ENCODE results near the gene ANO6. TPM values are rescaled to one million over a fixed set of nuclear protein-coding genes. Genes with fewer than 3 reads are reported as not detected.

The ANO6 gene
- total RNA-seq, 1 donor from 2014 or later, result 46.2 TPM

DNA sequence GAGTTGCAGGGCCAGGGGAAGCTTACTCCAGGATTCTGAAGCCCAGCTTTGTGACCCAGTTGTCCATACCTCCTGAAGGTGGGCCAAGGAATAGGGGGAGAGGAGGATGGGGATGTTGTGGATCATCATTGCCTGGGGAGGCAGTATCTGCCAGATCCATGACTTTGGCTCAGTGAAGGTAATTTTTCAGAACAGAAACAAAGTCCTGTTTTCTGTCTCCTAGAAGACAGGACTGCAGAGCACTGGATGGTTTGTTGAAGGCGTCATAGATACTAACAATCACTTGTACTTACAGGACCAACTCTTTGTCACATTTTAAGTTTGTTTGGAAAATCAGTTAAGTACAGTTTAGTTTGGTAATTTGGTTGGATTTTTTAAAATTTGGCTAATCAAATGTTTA is 38.4 kb downstream of the ANO6 start:
- Histone ChIP-seq H3K27ac (replicated peaks) (no peak overlapping the region), H3K36me3 (no peaks in the 10 kb centered on the region), H3K27me3 (ENCODE audit: low read depth) (no peaks in the 10 kb centered on the region), H3K9me3 (replicated peaks) (no peaks in the 10 kb centered on the region), H3K4me3 (no peak overlapping the region), H3K4me1 (peaks cover 22% of the 10 kb centered on the region)
- no peak for DNase-seq
- intact Hi-C loops (cut with micrococcal nuclease), result no loop called here
- TF ChIP-seq, protein P1, sequence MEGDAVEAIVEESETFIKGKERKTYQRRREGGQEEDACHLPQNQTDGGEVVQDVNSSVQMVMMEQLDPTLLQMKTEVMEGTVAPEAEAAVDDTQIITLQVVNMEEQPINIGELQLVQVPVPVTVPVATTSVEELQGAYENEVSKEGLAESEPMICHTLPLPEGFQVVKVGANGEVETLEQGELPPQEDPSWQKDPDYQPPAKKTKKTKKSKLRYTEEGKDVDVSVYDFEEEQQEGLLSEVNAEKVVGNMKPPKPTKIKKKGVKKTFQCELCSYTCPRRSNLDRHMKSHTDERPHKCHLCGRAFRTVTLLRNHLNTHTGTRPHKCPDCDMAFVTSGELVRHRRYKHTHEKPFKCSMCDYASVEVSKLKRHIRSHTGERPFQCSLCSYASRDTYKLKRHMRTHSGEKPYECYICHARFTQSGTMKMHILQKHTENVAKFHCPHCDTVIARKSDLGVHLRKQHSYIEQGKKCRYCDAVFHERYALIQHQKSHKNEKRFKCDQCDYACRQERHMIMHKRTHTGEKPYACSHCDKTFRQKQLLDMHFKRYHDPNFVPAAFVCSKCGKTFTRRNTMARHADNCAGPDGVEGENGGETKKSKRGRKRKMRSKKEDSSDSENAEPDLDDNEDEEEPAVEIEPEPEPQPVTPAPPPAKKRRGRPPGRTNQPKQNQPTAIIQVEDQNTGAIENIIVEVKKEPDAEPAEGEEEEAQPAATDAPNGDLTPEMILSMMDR (IDR thresholded peaks at IDR 0.05; ENCODE audit: borderline replicate concordance), result no peak

- no peaks in the 10 kb centered on the region for H3K27me3 ChIP-seq (ENCODE audit: low read depth)
- H3K27ac ChIP-seq (replicated peaks), result no peak overlapping the region
- TF ChIP-seq, protein P1 (IDR thresholded peaks at IDR 0.05; ENCODE audit: borderline replicate concordance), result no peak
- intact Hi-C loops (cut with micrococcal nuclease), result no loop called here
- H3K36me3 ChIP-seq, result no peaks in the 10 kb centered on the region
- peaks cover 40% of the 10 kb centered on the region for H3K4me1 ChIP-seq
- H3K9me3 ChIP-seq (replicated peaks), result no peaks in the 10 kb centered on the region
- no peak overlapping the region for H3K4me3 ChIP-seq
- DNase-seq, result no peak
Observed at GRCh38 chr12:45256721-45257120, 40.8 kb downstream of the ANO6 start.

DNA sequence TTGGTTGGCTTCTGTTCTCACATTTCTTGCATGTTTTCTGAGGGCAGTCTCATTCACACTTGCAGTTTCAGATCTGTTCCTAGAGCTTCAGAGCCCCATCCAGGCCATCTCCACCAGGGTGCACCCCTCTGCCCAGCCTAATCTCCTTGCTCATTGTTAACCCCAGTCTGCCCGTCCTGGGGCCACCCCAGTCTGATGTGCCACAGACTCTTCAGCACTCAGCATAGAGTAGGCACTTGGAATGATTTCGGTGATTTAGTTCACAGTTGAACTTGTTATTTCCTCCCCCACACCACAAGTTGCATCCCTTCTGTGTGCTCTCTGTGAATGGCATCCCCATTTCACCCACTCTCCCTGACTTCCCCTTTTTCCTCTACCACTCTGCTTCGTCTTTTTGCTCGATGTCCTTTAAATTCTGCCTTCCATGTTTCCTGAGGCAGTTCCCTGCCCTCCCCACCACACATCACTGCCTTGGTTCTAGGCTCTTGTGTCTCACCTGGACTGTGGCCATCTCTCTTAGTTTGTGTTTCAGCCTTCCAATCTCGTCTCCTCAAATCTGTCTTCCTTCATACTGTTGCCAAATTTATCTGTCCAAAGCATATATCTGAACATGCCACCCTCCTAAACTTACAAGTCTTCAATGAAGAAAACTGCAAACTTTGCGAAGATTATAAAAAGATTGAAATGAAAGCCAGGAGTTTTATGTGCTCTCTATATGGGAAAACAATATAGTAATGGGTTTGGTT is 41.5 kb downstream of the ANO6 start:
- intact Hi-C loops (cut with micrococcal nuclease), result no loop called here
- no peaks in the 10 kb centered on the region for H3K36me3 ChIP-seq
- DNase-seq, result no peak
- TF ChIP-seq, protein P1 (IDR thresholded peaks at IDR 0.05; ENCODE audit: borderline replicate concordance), result no peak
- no peaks in the 10 kb centered on the region for H3K27me3 ChIP-seq (ENCODE audit: low read depth)
- no peaks in the 10 kb centered on the region for H3K9me3 ChIP-seq (replicated peaks)
- no peak overlapping the region for H3K27ac ChIP-seq (replicated peaks)
- H3K4me3 ChIP-seq, result no peak overlapping the region
- H3K4me1 ChIP-seq, result peaks cover 40% of the 10 kb centered on the region

- no peak overlapping the region for H3K4me3 ChIP-seq
- TF ChIP-seq, protein P1 (IDR thresholded peaks at IDR 0.05; ENCODE audit: borderline replicate concordance), result no peak
- peaks cover 60% of the 10 kb centered on the region for H3K4me1 ChIP-seq
- no peak for DNase-seq
- peak overlapping the region; percentile 42 for H3K27ac ChIP-seq (replicated peaks)
- H3K36me3 ChIP-seq, result no peaks in the 10 kb centered on the region
- intact Hi-C loops (cut with micrococcal nuclease), result loop anchor here (10.0 kb wide), 1 partner anchor 45 kb away; the partner anchor contains the start of gene ANO6
- H3K9me3 ChIP-seq (replicated peaks), result no peaks in the 10 kb centered on the region
- H3K27me3 ChIP-seq (ENCODE audit: low read depth), result no peaks in the 10 kb centered on the region
Observed at GRCh38 chr12:45259675-45260074, 43.8 kb downstream of the ANO6 start.

GRCh38 chr12:45260104-45260815 is 44.4 kb downstream of the ANO6 start:
- no peak overlapping the region for H3K4me3 ChIP-seq
- intact Hi-C loops (cut with micrococcal nuclease), result loop anchor here (10.0 kb wide), 1 partner anchor 45 kb away; the partner anchor contains the start of gene ANO6
- H3K9me3 ChIP-seq (replicated peaks), result no peaks in the 10 kb centered on the region
- H3K27ac ChIP-seq (replicated peaks), result peak overlapping the region; percentile 42
- no peaks in the 10 kb centered on the region for H3K27me3 ChIP-seq (ENCODE audit: low read depth)
- TF ChIP-seq, protein P1 (IDR thresholded peaks at IDR 0.05; ENCODE audit: borderline replicate concordance), result no peak
- H3K4me1 ChIP-seq, result peaks cover 66% of the 10 kb centered on the region
- H3K36me3 ChIP-seq, result no peaks in the 10 kb centered on the region
- DNase-seq, result no peak

Measured in left ventricle myocardium inferior (tissue), 1 donor.